NCI-H1092 (cell line): ENCODE data around the gene PREPL.
"Not testable (repeated sequence)": the region's sequence is repeated elsewhere in the genome, so short reads cannot be mapped to it uniquely, and the experiment has no call there.

ENCODE experiments used
- DNase-seq: peaks from one replicate; lab custom pipeline; 2025; lab: John Stamatoyannopoulos, UW

Gene PREPL

DNA sequence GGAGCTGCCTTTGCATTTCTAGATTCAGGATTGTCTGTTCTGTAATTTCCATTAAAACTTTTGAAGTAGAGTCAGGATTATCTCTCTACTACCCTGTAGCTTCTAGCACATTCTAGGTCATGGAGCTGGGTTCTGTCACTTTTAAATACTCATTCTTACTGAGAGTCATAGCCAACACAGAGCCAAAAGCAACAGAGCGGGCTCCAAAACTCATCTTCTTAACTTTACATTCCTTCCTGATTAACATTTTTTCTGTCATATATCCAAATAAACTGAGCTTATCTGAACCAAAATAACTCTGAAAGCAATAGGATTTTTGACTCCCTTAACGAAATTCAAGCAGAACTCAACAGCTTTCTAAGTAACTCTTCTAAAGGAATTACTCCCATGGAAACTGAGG lies 12.9 kb downstream of the PREPL start:
- DNase-seq: no peak

DNA sequence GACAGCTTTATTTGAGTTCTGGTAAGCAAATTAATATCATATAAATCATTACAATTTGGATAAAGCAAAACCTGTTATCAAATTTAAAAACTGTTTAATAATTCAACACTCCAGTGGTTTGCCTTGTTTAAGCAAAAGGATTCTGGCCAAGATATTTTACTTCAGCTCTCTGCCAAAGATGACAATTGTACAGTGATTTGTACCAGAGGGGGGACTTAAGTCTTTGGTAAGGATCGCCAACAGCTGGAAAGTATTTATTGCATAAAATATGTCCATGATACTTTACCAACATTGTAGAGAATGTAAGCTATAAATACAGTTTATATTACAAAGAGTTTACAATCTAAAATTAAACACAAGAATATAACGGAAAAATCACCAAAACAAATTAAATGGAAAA lies 13.8 kb downstream of the PREPL start:
- no peak for DNase-seq

- DNase-seq: no peak
Observed at GRCh38 chr2:44342854-44343253, 18.4 kb downstream of the PREPL start.

- no peak for DNase-seq
Observed at GRCh38 chr2:44335806-44336538, 25.3 kb downstream of the PREPL start.

GRCh38 chr2:44333994-44334393 lies 27.3 kb downstream of the PREPL start:
- no peak for DNase-seq

DNA sequence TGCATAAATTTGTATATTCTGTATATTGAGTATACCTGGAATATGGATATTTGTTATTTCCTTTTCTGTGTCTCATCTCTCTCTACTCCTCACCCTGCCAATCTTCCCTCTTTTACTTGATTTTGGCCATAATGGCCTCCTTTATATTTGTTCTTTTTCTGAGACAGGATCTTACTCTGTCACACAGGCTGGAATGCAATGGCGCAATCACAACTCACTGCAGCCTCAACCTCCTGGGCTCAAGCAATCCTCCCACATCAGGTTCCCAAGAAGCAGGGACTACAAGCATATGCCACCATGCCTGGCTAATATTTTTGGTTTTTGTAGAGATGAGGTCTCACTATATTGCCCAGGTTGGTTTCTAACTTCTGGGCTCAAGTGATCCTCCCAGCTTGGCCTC lies 30.5 kb downstream of the PREPL start:
- no peak for DNase-seq

DNA sequence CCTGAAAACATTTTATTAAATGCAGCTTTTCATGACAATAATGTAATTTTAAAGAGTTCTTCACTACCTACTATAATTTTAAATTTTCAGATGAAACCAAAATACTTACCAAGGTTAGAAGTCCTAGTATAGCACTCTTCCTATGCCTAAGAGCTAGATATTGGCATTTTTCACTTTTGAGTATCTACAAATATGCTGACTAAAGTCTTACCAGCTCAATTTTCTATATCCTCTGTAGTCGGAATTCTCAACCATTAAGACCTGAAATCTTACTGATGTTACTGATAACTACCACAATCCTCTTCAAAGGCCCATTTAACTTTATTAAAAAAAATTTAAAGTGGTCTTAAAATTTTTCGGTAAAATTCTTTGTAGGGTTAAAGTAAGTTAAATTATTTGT lies 32.0 kb downstream of the PREPL start:
- no peak for DNase-seq

DNA sequence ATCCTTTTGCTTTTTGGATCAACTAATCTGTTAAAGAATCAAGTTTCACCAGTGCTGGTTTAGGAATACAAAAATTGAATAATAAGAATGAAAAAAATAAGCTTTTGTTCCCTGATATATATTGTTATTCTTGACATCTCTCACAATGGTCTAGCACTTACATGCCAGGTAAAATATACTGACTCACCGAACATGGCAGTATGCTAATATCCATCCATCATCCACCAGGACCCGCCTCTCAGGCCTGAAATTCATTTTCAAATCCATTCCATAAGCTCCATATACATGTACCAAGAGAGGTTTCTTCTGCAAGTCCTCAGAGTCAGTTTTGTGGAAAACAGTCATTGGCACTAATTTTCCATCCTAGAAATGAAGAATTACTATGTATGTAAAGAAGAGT lies 32.5 kb downstream of the PREPL start:
- DNase-seq: no peak

DNA sequence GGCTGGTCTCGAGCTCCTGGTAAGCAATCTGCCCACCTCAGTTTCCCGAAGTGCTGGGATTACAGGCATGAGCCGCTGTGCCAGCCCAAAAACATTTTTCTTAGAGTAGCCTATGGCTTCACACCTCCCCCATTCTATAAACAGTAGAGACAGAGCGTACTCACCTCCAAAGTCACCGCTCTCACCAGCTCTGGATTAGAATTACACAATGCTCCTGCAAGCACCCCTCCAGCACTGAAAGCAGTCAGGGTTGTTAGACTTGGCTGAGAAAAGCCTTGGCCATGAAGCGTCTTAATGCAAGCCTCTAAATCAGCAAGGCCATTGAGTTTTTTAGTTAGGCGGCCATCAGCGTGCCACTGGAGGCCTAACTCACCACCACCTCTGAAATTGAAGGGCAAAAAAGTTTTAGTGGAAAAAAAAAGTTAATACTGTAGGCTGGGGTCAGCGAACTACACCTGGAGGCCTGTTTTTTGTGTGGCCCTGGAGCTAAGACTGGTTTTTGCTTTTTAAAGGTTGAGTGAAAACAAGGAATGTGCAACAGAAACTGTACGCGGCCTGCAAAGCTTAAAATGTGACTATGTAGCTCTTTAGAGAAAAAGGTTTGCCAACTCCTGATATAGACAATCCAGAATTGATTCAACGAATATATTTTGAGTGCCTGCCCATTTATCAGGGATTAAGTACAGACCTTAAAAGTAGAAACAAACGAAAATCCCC lies 34.6 kb downstream of the PREPL start:
- no peak for DNase-seq

DNA sequence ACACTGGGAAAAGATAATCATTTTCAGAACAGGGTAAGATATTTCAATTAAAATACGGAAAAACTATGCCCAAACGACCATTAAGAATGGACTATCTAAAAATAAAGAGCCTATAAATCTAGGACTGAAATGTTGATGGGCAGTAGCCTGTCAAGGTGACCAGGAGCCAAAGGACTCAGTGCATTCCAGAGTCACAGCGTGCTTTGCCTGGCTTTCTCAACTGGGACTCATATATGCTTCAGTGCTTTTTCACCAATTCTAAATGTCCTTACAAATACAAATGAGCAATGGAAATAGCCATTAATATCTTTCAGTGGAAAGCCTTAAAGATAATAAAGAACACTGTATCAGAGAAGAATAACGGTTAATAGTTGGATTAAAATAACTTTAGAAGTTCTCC lies 35.4 kb downstream of the PREPL start:
- DNase-seq: no peak

- no peak for DNase-seq
Observed at GRCh38 chr2:44324971-44325426, 36.3 kb downstream of the PREPL start.

GRCh38 chr2:44321360-44321759 lies 39.9 kb downstream of the PREPL start:
- DNase-seq: no peak

- DNase-seq: no peak
Observed at GRCh38 chr2:44320832-44321231, 40.5 kb downstream of the PREPL start.

- DNase-seq: no peak
Observed at GRCh38 chr2:44315945-44316344, 45.3 kb downstream of the PREPL start.

DNA sequence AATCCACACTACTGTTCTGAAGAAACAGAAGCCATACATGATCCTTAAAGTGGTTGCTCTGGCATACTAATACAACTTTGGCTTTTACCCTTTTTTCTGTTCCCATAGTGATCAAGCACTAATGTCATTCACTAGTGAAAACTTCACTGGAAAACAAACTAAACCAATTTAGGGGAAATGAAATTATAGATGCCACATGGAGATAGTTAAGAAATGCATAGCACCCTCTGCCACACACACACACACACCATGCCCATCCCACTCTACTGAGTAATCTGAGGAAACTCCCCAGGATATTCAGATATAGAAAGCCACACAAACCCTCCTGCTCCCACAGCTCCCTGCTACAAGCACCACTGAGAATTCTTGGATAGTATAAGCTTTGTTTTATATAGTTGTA lies 46.9 kb downstream of the PREPL start:
- DNase-seq: no peak

DNA sequence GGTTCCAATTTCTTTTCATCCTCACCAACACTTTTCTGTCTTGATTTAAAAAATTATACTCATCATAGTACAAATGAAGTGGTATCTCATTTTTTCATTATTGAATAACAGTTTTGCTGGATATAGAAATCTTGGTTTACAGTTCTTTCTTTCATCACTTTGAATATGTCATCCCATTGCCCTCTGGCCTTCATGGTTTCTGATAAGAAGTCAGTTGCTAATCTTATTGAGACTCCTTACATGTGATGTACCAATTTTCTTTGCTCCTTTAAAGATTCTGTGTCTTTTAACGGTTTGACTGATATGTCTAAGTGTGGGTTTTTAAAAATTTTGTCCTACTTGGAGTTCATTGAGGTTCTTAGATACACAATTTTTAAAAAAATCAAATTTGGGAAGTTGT lies 51.0 kb downstream of the PREPL start:
- DNase-seq: no peak

DNA sequence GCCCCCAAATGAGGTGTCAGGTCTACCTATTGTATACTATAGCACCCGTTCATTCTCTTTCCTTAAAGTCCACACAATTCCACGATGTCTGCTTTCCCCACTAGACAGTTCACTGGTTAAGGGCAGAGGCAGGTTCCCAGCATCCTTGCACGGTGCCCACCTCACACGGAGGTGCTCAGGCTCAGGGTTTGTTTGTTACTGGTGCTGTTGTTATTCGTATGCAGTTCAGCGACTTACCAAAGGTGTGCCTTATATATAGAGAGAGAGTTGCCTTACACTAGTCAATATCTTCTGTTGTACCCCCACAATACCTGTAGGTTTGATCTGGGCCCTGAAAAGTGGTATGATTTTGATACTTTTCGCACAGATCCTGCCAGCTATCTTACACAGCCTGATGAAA lies 55.4 kb downstream of the PREPL start:
- DNase-seq: no peak

GRCh38 chr2:44304258-44304657 lies 57.0 kb downstream of the PREPL start:
- DNase-seq: no peak

DNA sequence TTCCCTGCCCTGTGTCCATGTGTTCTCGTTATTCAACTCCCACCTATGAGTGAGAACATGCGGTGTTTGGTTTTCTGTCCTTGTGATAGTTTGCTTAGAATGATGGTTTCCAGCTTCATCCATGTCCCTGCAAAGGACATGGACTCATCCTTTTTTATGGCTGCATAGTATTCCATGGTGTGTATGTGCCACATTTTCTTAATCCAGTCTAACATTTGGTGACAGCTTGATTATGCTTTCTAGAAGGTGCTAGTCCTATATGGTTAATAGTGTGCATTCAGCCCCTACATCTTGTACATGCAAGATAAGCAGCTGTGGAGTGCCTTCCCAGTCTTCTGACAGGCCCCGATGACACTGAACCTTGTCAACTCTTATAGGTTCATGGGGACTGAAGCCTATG lies 57.5 kb downstream of the PREPL start:
- not testable (repeated sequence) for DNase-seq

GRCh38 chr2:44301111-44301510 lies 60.2 kb downstream of the PREPL start:
- DNase-seq: no peak

DNA sequence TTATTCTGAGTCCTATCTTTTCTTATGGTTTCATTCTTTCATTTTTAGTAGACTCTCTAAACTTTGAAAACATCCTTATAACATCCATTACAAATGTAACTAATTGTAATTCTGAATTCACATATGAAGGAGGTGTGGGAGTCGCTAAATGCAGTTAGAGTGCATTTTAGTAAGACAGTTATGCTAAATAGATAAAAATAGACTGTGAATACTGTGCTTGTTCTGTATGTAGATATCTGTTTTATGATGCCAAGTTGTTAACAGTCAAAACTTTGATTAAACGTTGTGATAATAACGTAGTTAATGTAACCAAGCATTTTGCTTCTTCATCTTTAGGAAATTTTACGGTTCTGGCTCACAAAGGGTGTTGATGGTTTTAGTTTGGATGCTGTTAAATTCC lies 61.7 kb downstream of the PREPL start:
- no peak for DNase-seq

GRCh38 chr2:44297431-44297830 lies 63.9 kb downstream of the PREPL start:
- no peak for DNase-seq

DNA sequence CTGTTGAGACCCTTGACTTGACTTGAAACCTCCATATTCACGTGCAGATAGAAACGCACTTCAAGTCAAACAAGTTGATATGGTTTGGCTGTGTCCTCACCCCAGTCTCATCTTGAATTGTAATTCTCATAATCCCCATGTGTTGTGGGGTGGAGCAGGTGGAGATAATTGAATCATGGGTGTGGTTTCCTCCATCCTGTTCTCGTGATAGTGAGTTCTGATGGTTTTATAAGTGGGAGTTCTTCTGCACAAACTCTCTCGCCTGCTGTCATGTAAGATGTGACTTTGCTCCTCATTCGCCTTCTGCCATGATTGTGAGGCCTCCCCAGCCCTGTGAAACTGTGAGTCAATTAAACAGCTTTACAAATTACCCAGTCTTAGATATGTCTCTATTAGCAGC lies 64.6 kb downstream of the PREPL start:
- DNase-seq: no peak
